Aorta (tissue), 5 donors: ENCODE results near the gene QSOX2. TPM values are rescaled to one million over a fixed set of nuclear protein-coding genes. Genes with fewer than 3 reads are reported as not detected.
A peak's percentile ranks its signal among the peaks of the same experiment; 100 is the strongest.

Experiments used
- ATAC-seq: fragments of 200-7000 bp; cut with Tn5 transposase; one replicate; pipeline ENCODE4 v1.9.1; 2022; ENCODE audit warnings: moderate library complexity; ENCODE audit not compliant: low FRiP score
- DNase-seq, 2 donors: peaks; one replicate each; pipeline ENCODE4 v3.0.0-alpha.2; 2020
- H3K27ac ChIP-seq, 2 donors: one replicate each; pipeline ENCODE4 v1.5.1; 2013; ENCODE audit warnings: low read length in 2 of 2, mild to moderate bottlenecking in 2 of 2, moderate library complexity in 2 of 2, control low read depth in 1 of 2, inconsistent platforms in 1 of 2, low read depth in 1 of 2
- H3K27me3 ChIP-seq, 2 donors: one replicate each; pipeline ENCODE4 v1.6.1; 2013; ENCODE audit warnings: control low read depth in 1 of 2, low read length in 1 of 2, mild to moderate bottlenecking in 1 of 2, moderate library complexity in 1 of 2; ENCODE audit not compliant: insufficient read depth in 2 of 2, control insufficient read depth in 1 of 2
- H3K36me3 ChIP-seq, 2 donors: one replicate each; pipeline ENCODE4 v1.6.1; 2013; ENCODE audit warnings: control low read depth in 1 of 2, low read length in 1 of 2, mild to moderate bottlenecking in 1 of 2; ENCODE audit not compliant: insufficient read depth in 2 of 2, control insufficient read depth in 1 of 2
- H3K4me1 ChIP-seq, 2 donors: one replicate each; pipeline ENCODE4 v1.6.1; 2013; ENCODE audit warnings: low read length in 2 of 2, control low read depth in 1 of 2, mild to moderate bottlenecking in 1 of 2, moderate library complexity in 1 of 2; ENCODE audit not compliant: insufficient read depth in 2 of 2, control insufficient read depth in 1 of 2
- H3K4me3 ChIP-seq, 2 donors: one replicate each; pipeline ENCODE4 v1.5.1; 2013; ENCODE audit warnings: low read length in 2 of 2, control low read depth in 1 of 2, mild to moderate bottlenecking in 1 of 2
- H3K9me3 ChIP-seq: one replicate; pipeline ENCODE4 v1.6.1; 2013; ENCODE audit warnings: mild to moderate bottlenecking, low read length; ENCODE audit not compliant: control insufficient read depth
- WGBS, 2 donors: extraction: QIAGEN DNeasy Blood & Tissue Kit; methylation state at CpG; one replicate each; pipeline ENCODE4 v1.1.7; 2013; 5-methylcytosine and 5-hydroxymethylcytosine counted together
- intact Hi-C, 2 donors: fragments of 100-400 bp; cut with DNase I; formaldehyde crosslinking; loops; one replicate each; pipeline versions ENCODE4 v1.14.2 to v1.15.0; 2022
- polyA plus RNA-seq, 2 donors: library from polyadenylated mRNA; stranded (reverse); fragments of 200-250 nt; gene quantifications; one replicate each; pipeline ENCODE4 v1.2.3, GENCODE V29; 2013
- total RNA-seq, 2 donors: library from RNA; stranded (reverse); fragmentation: NEBNext Ultra II Directional; extraction: Animal tissue kit (Norgen Biotek cat#: 25700); gene quantifications; one replicate each; pipeline ENCODE4 v1.2.1, GENCODE V29; 2021
- donor health status: healthy with polysubstance abuse.
- donor health status: Bipolar disorder and iron deficiency.
- donor health status: DM: no; HTN: no; CAD: no.
- donor health status: DM: no; HTN: no; CAD: no.
- donor health status: DM: yes; HTN: yes; CAD: no.

Gene QSOX2
- total and polyA plus RNA-seq, 4 donors = 1.0 to 7.9 (median 6.3) TPM

GRCh38 chr9:136225366-136225747, 20.3 kb downstream of the QSOX2 start:
- no peaks in the 10 kb centered on the region for H3K27me3 ChIP-seq
- 92 to 93% methylated on average over 18 to 19 of the region's 19 CpGs for WGBS, 2 donors
- no peaks in the 10 kb centered on the region for H3K36me3 ChIP-seq
- intact Hi-C loops = no loop called here
- H3K4me3 ChIP-seq = no peak overlapping the region
- no peak overlapping the region for H3K27ac ChIP-seq
- ATAC-seq = no peak
- no peaks in the 10 kb centered on the region for H3K9me3 ChIP-seq
- no peak for DNase-seq
- H3K4me1 ChIP-seq = no peaks in the 10 kb centered on the region

GRCh38 chr9:136223871-136224640, 21.6 kb downstream of the QSOX2 start:
- H3K36me3 ChIP-seq = no peaks in the 10 kb centered on the region
- H3K4me3 ChIP-seq = no peak overlapping the region
- no peaks in the 10 kb centered on the region for H3K4me1 ChIP-seq
- H3K27me3 ChIP-seq = no peaks in the 10 kb centered on the region
- ATAC-seq (no peak), DNase-seq (no peak)
- no peaks in the 10 kb centered on the region for H3K9me3 ChIP-seq
- WGBS, 2 donors = 95 to 96% methylated on average over 30 of the region's 30 CpGs
- H3K27ac ChIP-seq = no peak overlapping the region
- intact Hi-C loops = no loop called here

- Histone ChIP-seq H3K4me1 (no peaks in the 10 kb centered on the region), H3K27ac (no peak overlapping the region), H3K27me3 (no peaks in the 10 kb centered on the region), H3K36me3 (no peaks in the 10 kb centered on the region), H3K9me3 (no peaks in the 10 kb centered on the region), H3K4me3 (no peak overlapping the region)
- WGBS, 2 donors = 92 to 93% methylated on average over 13 of the region's 13 CpGs
- intact Hi-C loops = no loop called here
- DNase-seq = no peak
- no peak for ATAC-seq
Measured at GRCh38 chr9:136222906-136223285, 22.7 kb downstream of the QSOX2 start.

DNA sequence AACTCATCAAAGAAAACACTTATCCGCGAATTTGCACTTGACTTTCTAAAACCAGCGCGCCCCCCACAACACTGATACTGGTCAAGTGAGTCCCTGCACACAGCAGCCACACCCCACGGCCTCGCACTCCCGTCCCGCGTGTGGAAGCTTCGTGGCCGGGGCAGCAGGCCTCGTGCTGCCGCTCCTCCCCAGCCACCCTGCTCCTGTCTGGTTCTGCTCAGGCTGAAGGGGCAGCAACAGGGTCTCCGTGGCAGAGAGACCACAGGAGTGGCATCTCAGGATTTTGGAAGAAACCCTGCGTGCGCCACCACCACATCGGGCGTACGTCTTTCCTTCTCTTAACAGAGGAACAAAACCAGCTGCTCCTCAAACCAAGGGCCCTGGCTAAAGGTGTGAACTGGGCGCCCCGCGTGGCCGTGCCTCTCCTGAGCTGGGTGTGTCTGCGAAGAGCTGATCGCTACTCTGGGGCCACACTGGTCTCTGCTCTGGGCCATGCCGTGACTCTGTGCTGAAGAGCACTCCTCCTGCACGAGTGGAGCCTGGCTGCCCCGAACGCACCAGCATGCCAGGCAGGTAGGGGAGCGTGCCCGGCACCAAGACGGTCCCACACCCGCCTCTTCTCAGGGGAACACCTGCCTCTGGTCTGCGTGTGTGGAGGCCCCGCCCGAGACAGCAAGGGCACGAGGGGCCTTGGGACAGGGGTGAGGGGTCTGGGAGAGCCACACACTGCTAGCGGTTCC, 23.3 kb downstream of the QSOX2 start:
- ATAC-seq = no peak
- DNase-seq = no peak
- H3K4me1 ChIP-seq = no peaks in the 10 kb centered on the region
- no peak overlapping the region for H3K4me3 ChIP-seq
- intact Hi-C loops = no loop called here
- no peaks in the 10 kb centered on the region for H3K36me3 ChIP-seq
- 96% methylated on average over 38 of the region's 38 CpGs for whole genome bisulfite sequencing, 2 donors
- no peaks in the 10 kb centered on the region for H3K9me3 ChIP-seq
- no peaks in the 10 kb centered on the region for H3K27me3 ChIP-seq
- H3K27ac ChIP-seq = no peak overlapping the region

DNA sequence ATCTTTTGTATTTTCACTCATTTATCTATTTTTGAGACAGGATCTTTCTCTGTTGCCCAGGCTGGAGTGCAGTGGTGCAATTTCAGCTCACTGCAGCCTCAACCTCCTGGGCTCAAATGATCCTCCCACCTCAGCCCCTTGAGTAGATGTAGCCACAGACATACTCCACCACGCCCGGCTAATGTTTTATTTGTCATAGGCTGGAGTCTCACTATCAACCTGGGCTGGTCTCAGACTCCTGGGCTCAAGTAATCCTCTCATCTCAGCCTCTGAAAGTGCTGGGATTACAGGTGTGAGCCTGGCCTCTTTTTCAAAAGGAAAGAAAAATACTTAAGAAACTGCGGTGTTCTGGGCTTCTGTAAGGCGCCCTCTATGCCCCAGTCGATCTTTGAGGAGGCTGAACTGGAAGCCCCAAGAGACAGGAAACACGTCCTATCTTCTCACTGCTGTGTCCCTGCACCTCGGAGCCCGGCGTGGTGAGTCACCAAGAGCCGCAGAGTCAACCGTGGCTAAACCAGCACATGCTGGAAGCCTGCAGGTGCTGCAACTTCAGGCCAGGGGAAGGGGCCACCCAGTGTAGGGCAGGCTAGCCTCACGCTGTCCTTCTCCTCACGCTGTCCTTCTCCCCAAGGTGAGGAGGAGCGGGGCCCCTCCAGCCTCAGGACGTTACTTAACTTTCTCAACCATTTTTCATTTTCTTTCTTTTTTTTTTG, 25.4 kb downstream of the QSOX2 start:
- DNase-seq = no peak
- H3K4me1 ChIP-seq = no peaks in the 10 kb centered on the region
- no peaks in the 10 kb centered on the region for H3K9me3 ChIP-seq
- peaks cover 0 to 4% of the 10 kb centered on the region in 2 donors for H3K36me3 ChIP-seq
- no peak overlapping the region for H3K4me3 ChIP-seq
- H3K27ac ChIP-seq = no peak overlapping the region
- intact Hi-C loops = no loop called here
- no peak for ATAC-seq
- H3K27me3 ChIP-seq = no peaks in the 10 kb centered on the region
- 89 to 91% methylated on average over 15 of the region's 15 CpGs for WGBS, 2 donors

- H3K4me3 ChIP-seq = no peak overlapping the region
- intact Hi-C loops = no loop called here
- H3K27ac ChIP-seq = no peak overlapping the region
- ATAC-seq (no peak), DNase-seq (no peak)
- no peaks in the 10 kb centered on the region for H3K27me3 ChIP-seq
- 91 to 96% methylated on average over 13 of the region's 13 CpGs for WGBS, 2 donors
- H3K9me3 ChIP-seq = no peaks in the 10 kb centered on the region
- H3K36me3 ChIP-seq = peaks cover 0 to 7% of the 10 kb centered on the region in 2 donors
- no peaks in the 10 kb centered on the region for H3K4me1 ChIP-seq
Measured at GRCh38 chr9:136219276-136219675, 26.3 kb downstream of the QSOX2 start.

DNA sequence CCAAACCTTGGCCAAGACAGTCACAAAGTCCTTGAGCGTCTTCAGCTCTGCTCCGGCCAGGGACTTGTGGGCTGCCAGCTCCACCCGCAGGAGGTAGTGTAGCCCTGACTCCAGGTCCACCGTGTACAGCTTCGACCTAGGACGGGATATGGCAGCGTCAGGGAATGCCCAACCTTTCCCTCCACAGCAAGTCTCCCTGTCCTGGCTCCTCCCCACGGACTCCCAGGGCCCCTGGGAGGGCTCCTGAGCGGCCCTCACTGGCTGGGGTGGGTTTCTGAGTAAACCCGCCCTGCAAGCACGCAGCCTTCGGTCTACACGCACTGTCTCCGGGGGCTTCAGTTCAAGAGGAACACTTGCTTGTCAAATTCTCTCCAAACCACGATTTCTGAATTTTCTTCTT, 26.9 kb downstream of the QSOX2 start:
- DNase-seq (no peak), ATAC-seq (no peak)
- Histone ChIP-seq H3K27ac (no peak overlapping the region), H3K4me1 (no peaks in the 10 kb centered on the region), H3K36me3 (peaks cover 0 to 7% of the 10 kb centered on the region in 2 donors), H3K9me3 (peaks cover under 1% of the 10 kb centered on the region), H3K27me3 (no peaks in the 10 kb centered on the region), H3K4me3 (no peak overlapping the region)
- WGBS, 2 donors = 88 to 89% methylated on average over 15 of the region's 15 CpGs
- intact Hi-C loops = no loop called here

GRCh38 chr9:136218271-136218670, 27.3 kb downstream of the QSOX2 start:
- ATAC-seq (peak; percentile 5), DNase-seq (no peak)
- H3K9me3 ChIP-seq = peaks cover 1% of the 10 kb centered on the region
- no peaks in the 10 kb centered on the region for H3K4me1 ChIP-seq
- intact Hi-C loops = no loop called here
- H3K27ac ChIP-seq = no peak overlapping the region
- peaks cover 0 to 7% of the 10 kb centered on the region in 2 donors for H3K36me3 ChIP-seq
- 92 to 93% methylated on average over 16 of the region's 16 CpGs for WGBS, 2 donors
- H3K4me3 ChIP-seq = no peak overlapping the region
- no peaks in the 10 kb centered on the region for H3K27me3 ChIP-seq
